Prostate gland (tissue), 2 donors: Measurements from ENCODE around the gene GRIP2. TPM values are rescaled to one million over a fixed set of nuclear protein-coding genes. Genes with fewer than 3 reads are reported as not detected.

Source experiments
- DNase-seq: peaks from one replicate; pipeline ENCODE4 v3.0.0-alpha.2; 2019; ENCODE audit warnings: low spot score
- H3K27ac ChIP-seq, 2 donors: fragments of 200-600 bp; sonication (generic); 2 replicates each; pipeline ENCODE4 v1.5.1; 2017 to 2019
- H3K27me3 ChIP-seq: fragments of 200-600 bp; sonication (generic); replicated peaks from 2 replicates; pipeline ENCODE4 v1.5.1; 2019; ENCODE audit not compliant: insufficient read depth
- H3K36me3 ChIP-seq, 2 donors: fragments of 200-600 bp; sonication (generic); 1 replicate in 1 of 2; 2 replicates in 1 of 2; pipeline versions ENCODE4 v1.5.1 to v1.8.1; 2017 to 2019
- H3K4me1 ChIP-seq: fragments of 200-600 bp; sonication (generic); replicated peaks from 2 replicates; pipeline ENCODE4 v1.5.1; 2019
- H3K4me3 ChIP-seq, 2 donors: fragments of 200-600 bp; sonication (generic); 2 replicates each; pipeline ENCODE4 v1.5.1; 2017 to 2019
- H3K9me3 ChIP-seq: fragments of 200-600 bp; sonication (generic); 2 replicates; pipeline ENCODE4 v1.5.1; 2017
- POLR2A ChIP-seq: fragments of 450-650 bp; IDR thresholded peaks from one replicate; pipeline ENCODE4 v1.6.1; 2016; ENCODE audit warnings: antibody characterized with exemption, mild to moderate bottlenecking
- POLR2AphosphoS5 ChIP-seq: sonication (generic); formaldehyde crosslinking; IDR thresholded peaks from one replicate; pipeline ENCODE4 v1.6.1; 2017; ENCODE audit warnings: antibody characterized with exemption
- WGBS: methylation state at CpG from one replicate; pipeline ENCODE4 v1.1.5; 2018; 5-methylcytosine and 5-hydroxymethylcytosine counted together
- intact Hi-C: fragments of 100-400 bp; cut with DNase I; formaldehyde crosslinking; loops from one replicate; pipeline ENCODE4 v1.14.2; 2022
- total RNA-seq, 2 donors: library from RNA; depleted of rRNA; stranded (reverse); fragments of >200 nt; gene quantifications; one replicate each; pipeline ENCODE4 v1.1.0, GENCODE V29; 2016
- TF ChIP-seq, protein P1 (sequence below), 4 experiments: fragments of 200-600 bp in 2 of 4; fragments of 450-650 bp in 2 of 4; sonication (generic) in 2 of 4; IDR thresholded peaks; 1 replicate in 3 of 4; 2 replicates in 1 of 4; pipeline ENCODE4 v1.5.1; 2016 to 2019; ENCODE audit warnings: antibody characterized with exemption in 4 of 4, mild to moderate bottlenecking in 2 of 4, moderate library complexity in 2 of 4

GRIP2 gene
- total RNA-seq: under 1 TPM; 0.27 to 0.62 TPM

DNA sequence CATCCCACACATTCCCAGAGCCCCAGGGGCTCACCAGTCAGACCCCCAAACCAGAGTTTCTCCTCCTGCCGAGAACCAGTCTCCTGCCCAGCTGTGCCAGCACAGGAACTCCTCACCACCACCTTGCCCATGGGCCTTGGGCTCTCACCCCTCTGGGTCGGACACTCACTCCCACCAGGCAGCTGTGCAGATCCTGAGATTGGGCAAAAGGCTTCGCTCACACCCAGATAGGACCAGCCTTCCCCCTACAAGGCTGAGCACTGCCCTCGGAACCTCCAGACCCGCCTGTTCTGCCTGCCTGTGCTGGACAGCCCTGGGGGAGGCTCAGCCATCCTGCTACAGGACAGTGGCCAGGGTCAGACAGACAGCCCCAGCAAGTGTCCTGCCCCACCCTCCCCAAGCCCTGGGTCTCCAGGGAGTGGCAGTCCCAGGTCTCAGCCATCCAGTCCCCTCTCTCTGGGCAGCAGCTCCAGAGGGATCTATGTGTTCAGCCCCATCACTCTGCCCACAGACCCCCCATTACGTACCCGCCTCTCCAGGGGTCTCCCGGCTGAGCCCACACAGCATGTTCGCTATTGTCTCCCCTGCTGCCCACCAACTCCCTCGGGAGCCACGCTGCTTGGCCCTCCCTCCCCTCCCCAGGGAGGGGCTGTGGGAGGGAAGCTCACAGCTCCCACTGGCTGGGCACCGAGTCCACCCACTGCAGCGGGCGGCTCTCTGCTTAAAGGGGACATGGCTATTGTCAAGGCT lies at the start of gene GRIP2:
Gene GRIP2 (minus strand): TSS at position 601 of the 750 bp plus-strand sequence. CDS start 34 bp downstream, at position 567.
- DNase-seq: no peak
- 34% methylated on average over 12 of the region's 14 CpGs for WGBS
- no peak within 1 kb of the TSS for H3K4me3 ChIP-seq

GRCh38 chr3:14588425-14589112 lies 48.4 kb upstream of the GRIP2 start:
- Histone ChIP-seq H3K4me3 (no peak overlapping the region), H3K27ac (no peak overlapping the region), H3K4me1 (no peaks in the 10 kb centered on the region), H3K36me3 (no peaks in the 10 kb centered on the region), H3K9me3 (no peaks in the 10 kb centered on the region), H3K27me3 (no peaks in the 10 kb centered on the region)
- TF ChIP-seq, protein P1, sequence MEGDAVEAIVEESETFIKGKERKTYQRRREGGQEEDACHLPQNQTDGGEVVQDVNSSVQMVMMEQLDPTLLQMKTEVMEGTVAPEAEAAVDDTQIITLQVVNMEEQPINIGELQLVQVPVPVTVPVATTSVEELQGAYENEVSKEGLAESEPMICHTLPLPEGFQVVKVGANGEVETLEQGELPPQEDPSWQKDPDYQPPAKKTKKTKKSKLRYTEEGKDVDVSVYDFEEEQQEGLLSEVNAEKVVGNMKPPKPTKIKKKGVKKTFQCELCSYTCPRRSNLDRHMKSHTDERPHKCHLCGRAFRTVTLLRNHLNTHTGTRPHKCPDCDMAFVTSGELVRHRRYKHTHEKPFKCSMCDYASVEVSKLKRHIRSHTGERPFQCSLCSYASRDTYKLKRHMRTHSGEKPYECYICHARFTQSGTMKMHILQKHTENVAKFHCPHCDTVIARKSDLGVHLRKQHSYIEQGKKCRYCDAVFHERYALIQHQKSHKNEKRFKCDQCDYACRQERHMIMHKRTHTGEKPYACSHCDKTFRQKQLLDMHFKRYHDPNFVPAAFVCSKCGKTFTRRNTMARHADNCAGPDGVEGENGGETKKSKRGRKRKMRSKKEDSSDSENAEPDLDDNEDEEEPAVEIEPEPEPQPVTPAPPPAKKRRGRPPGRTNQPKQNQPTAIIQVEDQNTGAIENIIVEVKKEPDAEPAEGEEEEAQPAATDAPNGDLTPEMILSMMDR (IDR thresholded peaks at IDR 0.05): no peak
- no peak for TF ChIP-seq POLR2AphosphoS5
- no peak for TF ChIP-seq POLR2A
- intact Hi-C loops: no loop called here
- 76% methylated on average over 6 of the region's 6 CpGs for WGBS
- no peak for DNase-seq

More for the DNA sequence above, at the start of gene GRIP2:
- intact Hi-C loops: no loop called here
- Histone ChIP-seq H3K27me3 (no peaks in the 10 kb centered on the region), H3K9me3 (no peaks in the 10 kb centered on the region), H3K4me1 (no peaks in the 10 kb centered on the region), H3K27ac (no peak within 1 kb of the TSS), H3K36me3 (no peaks in the 10 kb centered on the region)
- no peak for TF ChIP-seq POLR2A
- TF ChIP-seq POLR2AphosphoS5: no peak
- TF ChIP-seq, protein P1 (IDR thresholded peaks at IDR 0.05): no peak

DNA sequence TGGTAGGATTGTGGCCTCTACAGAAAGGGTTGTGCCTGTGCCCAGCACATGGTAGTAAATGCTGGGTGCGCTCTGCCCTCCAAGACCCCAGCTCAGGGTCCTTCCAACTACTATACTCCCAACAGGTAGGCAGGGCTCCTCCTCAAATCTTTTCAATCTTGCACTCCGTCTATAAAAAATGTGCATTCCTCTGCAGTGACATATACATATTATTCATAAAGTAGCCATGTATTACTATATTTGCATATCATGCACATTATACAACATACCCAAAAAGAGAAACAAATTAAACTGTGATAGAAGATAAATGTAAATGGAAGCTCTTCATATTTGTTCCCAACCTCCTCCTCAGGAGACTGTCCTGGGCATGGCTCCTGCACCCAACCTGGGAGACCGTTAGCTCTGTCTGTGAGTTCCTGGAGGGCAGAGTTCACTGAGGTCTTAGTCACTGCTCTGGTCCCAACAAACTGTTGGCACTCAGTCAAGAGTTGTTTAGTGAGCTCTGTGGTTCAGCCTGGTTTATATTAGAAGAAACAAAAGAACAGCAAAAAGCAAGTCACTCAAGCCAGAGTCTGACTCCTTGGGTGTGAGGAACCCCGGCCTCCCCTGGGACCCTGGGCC lies 47.7 kb upstream of the GRIP2 start:
- Histone ChIP-seq H3K27ac (no peak overlapping the region), H3K4me3 (no peak overlapping the region), H3K27me3 (no peaks in the 10 kb centered on the region), H3K4me1 (no peaks in the 10 kb centered on the region), H3K36me3 (no peaks in the 10 kb centered on the region), H3K9me3 (no peaks in the 10 kb centered on the region)
- intact Hi-C loops: no loop called here
- DNase-seq: no peak
- no peak for TF ChIP-seq POLR2AphosphoS5
- TF ChIP-seq POLR2A: no peak
- TF ChIP-seq, protein P1 (IDR thresholded peaks at IDR 0.05): no peak
- WGBS: 69% methylated on average over 4 of the region's 4 CpGs

- H3K4me3 ChIP-seq: no peak overlapping the region
- WGBS: 79% methylated on average over 2 of the region's 2 CpGs
- TF ChIP-seq, protein P1 (IDR thresholded peaks at IDR 0.05): no peak
- TF ChIP-seq POLR2A (no peak), POLR2AphosphoS5 (no peak)
- H3K27me3 ChIP-seq: peaks cover 3% of the 10 kb centered on the region
- H3K9me3 ChIP-seq: no peaks in the 10 kb centered on the region
- no peak overlapping the region for H3K27ac ChIP-seq
- no peaks in the 10 kb centered on the region for H3K4me1 ChIP-seq
- DNase-seq: no peak
- no peaks in the 10 kb centered on the region for H3K36me3 ChIP-seq
- intact Hi-C loops: no loop called here
Measured at GRCh38 chr3:14586611-14587010, 46.5 kb upstream of the GRIP2 start.
